ENCODE results near the gene ZNF613.
"Not testable (repeated sequence)": the region's sequence is repeated elsewhere in the genome, so short reads cannot be mapped to it uniquely, and the experiment has no call there.

Gene ZNF613

GRCh38 chr19:51926784-51927741 lies at the start of gene ZNF613:
TSS of gene ZNF613 (plus strand) at chr19:51927472. CDS start at chr19:51936221, 8,749 bp downstream.
- DNase-seq = peak; percentile 93

- DNase-seq = no peak
These were observed 44.8 kb upstream of the ZNF613 start for GRCh38 chr19:51882518-51882917.

GRCh38 chr19:51884713-51885112 lies 42.6 kb upstream of the ZNF613 start:
- no peak for DNase-seq

GRCh38 chr19:51887522-51888498 lies 39.5 kb upstream of the ZNF613 start, which contains the start of gene ZNF577:
TSS of gene ZNF577 (minus strand) at chr19:51887951. CDS start at chr19:51880382, 7,569 bp downstream.
- peak; percentile 78 for DNase-seq

GRCh38 chr19:51889934-51890333 lies 37.3 kb upstream of the ZNF613 start:
- no peak for DNase-seq

GRCh38 chr19:51891193-51891747 lies 36.0 kb upstream of the ZNF613 start:
- no peak for DNase-seq

- DNase-seq = no peak
These were observed 25.4 kb upstream of the ZNF613 start for GRCh38 chr19:51901860-51902259.

GRCh38 chr19:51903192-51903591 lies 24.1 kb upstream of the ZNF613 start:
- DNase-seq = no peak

GRCh38 chr19:51904331-51905165 lies 22.7 kb upstream of the ZNF613 start, which contains the start of gene ZNF649:
TSS of gene ZNF649 (minus strand) at chr19:51905017. CDS start at chr19:51900107, 4,910 bp downstream.
- peak; percentile 94 for DNase-seq

- peak; percentile 19 for DNase-seq
These were observed 22.1 kb upstream of the ZNF613 start for GRCh38 chr19:51905206-51905605.

GRCh38 chr19:51905639-51906038 lies 21.6 kb upstream of the ZNF613 start:
- DNase-seq = not testable (repeated sequence)

GRCh38 chr19:51906108-51906507 lies 21.2 kb upstream of the ZNF613 start:
- DNase-seq = not testable (repeated sequence)

- not testable (repeated sequence) for DNase-seq
These were observed 19.3 kb upstream of the ZNF613 start for GRCh38 chr19:51907981-51908380.

GRCh38 chr19:51915324-51915867 lies 11.9 kb upstream of the ZNF613 start:
- DNase-seq = no peak

GRCh38 chr19:51916167-51916566 lies 11.1 kb upstream of the ZNF613 start:
- no peak for DNase-seq

GRCh38 chr19:51919606-51920005 lies 7.7 kb upstream of the ZNF613 start:
- no peak for DNase-seq

- DNase-seq = no peak
These were observed 5.3 kb upstream of the ZNF613 start for GRCh38 chr19:51921949-51922348.

GRCh38 chr19:51926426-51926783 lies 867 bp upstream of the ZNF613 start:
- DNase-seq = no peak

- DNase-seq = no peak
These were observed 587 bp downstream of the ZNF613 start for GRCh38 chr19:51927859-51928258.

- no peak for DNase-seq
These were observed 4.6 kb downstream of the ZNF613 start for GRCh38 chr19:51931921-51932320.

GRCh38 chr19:51938936-51939335 lies 11.7 kb downstream of the ZNF613 start:
- no peak for DNase-seq

All from suppressor macrophage treated with lipopolysaccharide for 4 hours (primary cell).